GM19468 (cell line): ENCODE results near the gene TNFSF10.
"Not testable (repeated sequence)": the region's sequence is repeated elsewhere in the genome, so short reads cannot be mapped to it uniquely, and the experiment has no call there.

Experiments
- ATAC-seq: cut with Tn5 transposase; IDR thresholded peaks from one replicate; pipeline ENCODE4 v1.9.1; 2021; ENCODE audit warnings: mild to moderate bottlenecking, moderate library complexity, moderate number of reproducible peaks; ENCODE audit not compliant: unreplicated experiment; ENCODE audit errors: extremely low read depth

Gene TNFSF10

DNA sequence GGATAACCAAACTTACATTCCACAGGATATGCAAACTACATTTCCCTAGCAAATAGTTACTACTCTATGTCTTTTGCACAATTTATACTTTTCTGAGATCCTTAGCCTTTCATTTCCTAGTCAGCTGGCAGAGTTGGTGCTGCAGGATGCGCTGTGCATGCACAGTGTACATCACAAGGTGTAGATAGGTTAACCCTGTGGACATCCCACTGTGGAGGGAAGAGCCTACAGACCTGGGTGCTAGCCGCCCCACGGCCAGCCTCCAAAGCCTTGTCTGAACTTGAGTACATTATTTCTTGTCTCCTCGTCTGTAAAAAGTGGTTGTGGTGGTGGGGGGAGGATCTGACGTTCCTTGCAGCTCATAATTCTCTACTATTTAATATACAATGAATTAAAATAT, 3.5 kb downstream of the TNFSF10 start:
- ATAC-seq, result no peak

- no peak for ATAC-seq
Measured at GRCh38 chr3:172518929-172519640, 4.1 kb downstream of the TNFSF10 start.

GRCh38 chr3:172517859-172518466, 5.3 kb downstream of the TNFSF10 start:
- ATAC-seq, result no peak

DNA sequence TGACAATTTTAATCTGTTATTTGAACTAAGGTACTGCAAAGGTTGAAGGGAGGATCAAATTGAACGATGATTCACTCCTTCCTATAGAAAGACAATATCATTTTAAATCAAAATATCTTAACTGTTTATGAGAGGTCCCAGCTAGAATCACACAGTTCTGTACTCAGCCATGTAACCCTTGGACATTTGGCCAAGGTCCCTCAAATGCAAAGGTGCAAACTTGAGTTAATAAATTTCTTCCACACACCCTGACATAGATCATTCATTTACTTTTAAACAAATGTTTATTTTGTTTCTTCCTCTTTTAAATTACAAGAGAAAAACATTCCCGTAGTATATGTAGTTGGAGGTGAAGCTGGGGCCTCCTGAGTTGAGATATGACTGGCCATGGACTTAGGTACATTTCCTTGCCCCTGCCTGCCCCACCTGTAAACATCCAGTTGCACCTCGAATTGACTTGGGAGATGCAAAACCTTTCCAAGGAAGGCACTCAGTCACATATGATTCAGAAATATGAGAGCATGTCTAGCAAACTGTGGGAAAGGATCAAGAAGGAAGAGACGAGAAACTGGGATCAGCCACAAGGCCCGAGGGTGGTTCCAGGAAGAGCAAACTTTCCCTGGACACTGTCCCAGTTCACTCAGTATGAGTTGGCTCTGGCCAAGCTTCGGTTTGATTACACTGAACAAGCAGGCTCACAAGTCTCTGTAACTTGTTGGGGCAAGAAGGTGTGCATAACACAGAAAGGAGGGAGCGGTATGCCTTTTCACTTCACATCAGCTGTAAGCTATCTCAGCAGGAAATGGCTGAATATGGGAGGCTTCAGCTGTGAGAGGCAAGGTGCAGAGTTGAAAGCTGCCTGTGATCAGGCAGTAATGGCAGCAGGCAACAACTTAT, 6.7 kb downstream of the TNFSF10 start:
- ATAC-seq, result no peak

- ATAC-seq, result no peak
Measured at GRCh38 chr3:172515130-172515918, 7.9 kb downstream of the TNFSF10 start.

- ATAC-seq, result no peak
Measured at GRCh38 chr3:172514678-172515077, 8.6 kb downstream of the TNFSF10 start.

GRCh38 chr3:172513488-172513887, 9.7 kb downstream of the TNFSF10 start:
- ATAC-seq, result no peak

DNA sequence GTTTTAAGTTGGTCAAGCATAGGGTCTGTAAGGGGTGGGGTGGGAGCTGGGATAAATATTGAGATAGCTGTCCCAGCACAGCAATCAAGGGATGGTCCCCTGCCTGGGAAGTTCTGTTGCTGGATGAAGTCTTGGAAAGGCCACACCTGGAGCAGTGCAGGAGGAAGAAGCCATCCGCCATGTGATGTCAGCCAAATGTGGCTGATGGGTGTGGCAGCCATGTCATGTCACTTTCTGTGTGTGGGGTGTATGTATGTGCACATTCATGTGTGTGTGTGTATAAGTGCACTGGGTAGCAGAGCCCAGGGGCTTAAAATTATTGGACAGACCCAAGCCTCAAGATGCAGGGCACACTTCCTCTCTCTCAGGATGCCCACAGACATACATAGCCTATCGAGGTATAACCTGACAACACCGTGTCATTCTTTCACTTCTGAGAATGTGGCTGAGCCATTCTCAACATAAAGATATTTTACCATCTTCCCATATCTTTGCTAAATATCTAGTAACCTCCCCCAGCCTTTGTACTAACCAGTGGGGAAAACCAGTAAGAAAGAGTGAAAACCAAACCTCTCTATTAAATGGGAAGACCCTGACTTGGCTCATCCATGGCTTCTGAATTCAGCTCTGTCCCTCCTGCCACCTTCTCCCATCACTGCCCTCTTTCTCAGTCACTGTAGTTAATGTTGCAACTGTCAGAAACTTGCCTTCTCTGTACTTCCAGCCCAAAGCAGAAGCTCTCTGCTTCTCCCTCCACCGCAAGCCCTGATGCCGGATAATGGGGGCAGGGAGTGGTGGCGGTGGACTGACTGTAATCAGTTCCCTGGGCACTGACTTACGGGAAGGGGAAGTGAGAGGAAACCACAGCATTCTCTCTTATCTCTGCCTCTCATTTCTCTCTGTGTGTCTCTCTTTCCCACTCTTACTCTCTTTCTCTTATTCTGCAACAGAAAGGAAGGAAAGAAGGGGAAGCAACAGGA, 11.2 kb downstream of the TNFSF10 start:
- ATAC-seq, result peak; percentile 51

- no peak for ATAC-seq
Measured at GRCh38 chr3:172506094-172506493, 17.1 kb downstream of the TNFSF10 start.

DNA sequence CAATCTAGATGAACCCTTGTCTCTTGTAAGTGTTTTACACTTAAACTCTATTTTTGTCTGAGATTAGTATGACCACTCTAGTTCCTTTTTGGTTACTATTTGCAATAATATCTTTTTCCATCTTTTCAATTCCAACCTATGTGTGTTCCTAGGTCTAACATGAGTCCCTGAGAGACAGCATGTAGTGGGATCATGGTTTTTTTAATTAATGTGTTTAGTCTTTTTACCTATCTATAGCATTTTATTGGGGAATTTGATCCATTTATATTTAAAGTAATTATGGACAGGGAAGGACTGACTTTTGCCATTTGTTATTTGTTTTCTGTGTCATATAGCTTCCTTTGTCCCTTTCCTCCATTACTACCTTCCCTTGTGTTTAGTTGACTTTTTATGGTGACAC, 21.7 kb downstream of the TNFSF10 start:
- ATAC-seq, result no peak

GRCh38 chr3:172490198-172490669, 33.0 kb downstream of the TNFSF10 start:
- not testable (repeated sequence) for ATAC-seq

DNA sequence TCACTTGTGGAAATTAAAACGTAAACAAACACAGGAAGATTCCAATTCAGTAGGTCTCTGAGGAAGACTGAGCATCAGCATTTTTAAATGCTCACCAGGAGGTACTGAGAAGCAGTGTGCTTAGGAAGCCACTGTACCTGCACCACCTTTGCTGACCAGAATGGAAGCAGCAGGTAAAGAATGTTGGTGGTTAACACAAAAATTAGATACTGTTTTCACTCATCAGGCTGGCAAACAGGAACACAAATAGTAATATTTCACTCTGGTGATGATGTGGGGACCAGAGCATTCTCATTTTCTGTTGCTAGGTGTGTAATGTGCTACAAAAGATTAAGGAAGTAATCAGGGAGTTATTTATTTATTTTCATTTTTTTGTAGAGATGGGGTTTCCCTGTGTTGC, 45.1 kb downstream of the TNFSF10 start:
- ATAC-seq, result peak; percentile 18

GRCh38 chr3:172476347-172476746, 46.9 kb downstream of the TNFSF10 start:
- no peak for ATAC-seq

DNA sequence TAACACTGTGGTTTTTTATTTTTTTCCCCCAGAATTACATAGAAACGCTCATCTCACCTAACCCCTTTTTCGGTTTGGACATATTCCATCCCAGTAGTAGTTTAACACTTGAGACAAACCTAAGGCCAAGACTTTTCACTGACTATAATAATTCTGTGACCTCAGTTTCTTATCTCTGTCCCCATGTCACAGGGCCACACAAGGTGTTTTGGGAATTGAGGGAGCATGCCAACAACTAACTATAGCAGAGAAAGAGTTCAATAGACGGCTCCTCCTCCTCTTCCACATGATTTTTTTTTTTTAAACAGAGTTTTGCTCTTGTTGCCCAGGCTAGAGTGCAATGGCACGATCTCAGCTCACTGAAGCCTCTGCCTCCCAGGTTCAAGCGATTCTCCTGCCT, 47.5 kb downstream of the TNFSF10 start:
- ATAC-seq, result no peak

DNA sequence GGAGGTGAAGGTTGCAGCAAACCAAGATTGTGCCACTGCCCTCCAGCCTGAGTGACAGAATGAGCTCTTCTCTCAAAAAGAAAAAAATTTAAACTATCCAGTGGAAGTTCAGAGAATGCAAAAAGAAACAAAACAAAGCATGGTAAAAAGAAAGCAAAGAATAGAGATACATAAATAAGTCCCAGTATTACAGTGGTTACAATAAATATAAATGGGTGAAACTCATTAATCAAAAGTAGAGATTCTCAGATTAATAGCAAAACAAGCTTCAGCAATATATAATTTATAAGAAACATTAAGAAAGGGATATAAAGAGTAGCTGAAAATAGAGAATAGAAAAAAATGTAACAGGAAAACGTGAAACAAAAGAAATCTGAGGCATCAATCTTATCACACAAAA, 51.3 kb downstream of the TNFSF10 start:
- ATAC-seq, result no peak

GRCh38 chr3:172470588-172470987, 52.6 kb downstream of the TNFSF10 start:
- ATAC-seq, result no peak

DNA sequence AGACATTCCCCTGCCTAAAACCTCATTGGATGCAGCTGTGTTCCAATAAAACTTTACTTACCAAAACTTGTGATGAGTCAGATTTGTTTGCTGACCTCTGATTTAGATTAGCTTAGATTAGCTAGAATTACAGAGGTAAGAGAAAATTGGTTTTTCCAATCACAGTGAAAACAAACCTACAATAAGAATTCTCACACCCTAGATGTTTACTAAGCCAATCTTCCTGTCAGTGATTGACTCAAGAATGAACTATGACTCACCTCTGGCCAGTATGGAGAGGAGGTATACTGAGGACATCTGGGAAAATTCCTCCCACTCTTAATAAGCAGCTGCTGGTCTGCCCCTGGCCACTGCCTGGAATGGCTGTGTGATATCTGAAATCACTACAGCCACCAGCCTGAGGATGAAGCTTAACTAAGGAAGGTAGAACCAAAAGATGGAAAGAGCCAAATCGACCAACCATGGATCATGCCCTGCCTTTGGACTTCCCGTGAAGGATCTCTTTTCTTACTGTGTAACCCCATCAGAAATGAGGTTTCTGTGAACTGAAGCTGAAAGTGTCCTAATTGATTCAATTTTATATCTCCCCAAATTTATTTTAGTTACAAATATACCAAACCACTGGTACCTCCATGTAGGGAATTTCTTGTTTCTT, 55.9 kb downstream of the TNFSF10 start:
- no peak for ATAC-seq

GRCh38 chr3:172466553-172467130, 56.6 kb downstream of the TNFSF10 start:
- no peak for ATAC-seq
